Ovary (tissue), 3 donors: ENCODE results near the gene COG6.

Experiments used
- CTCF ChIP-seq, 3 donors: fragments of 450-650 bp in 2 of 3; fragments of 200-600 bp in 1 of 3; IDR thresholded peaks; one replicate each; pipeline versions ENCODE4 v1.5.1 to v1.8.0; 2016 to 2022; ENCODE audit warnings: antibody characterized with exemption in 3 of 3, mild to moderate bottlenecking in 1 of 3
- EP300 ChIP-seq: sonication (generic); formaldehyde crosslinking; IDR thresholded peaks from one replicate; pipeline ENCODE4 v1.6.1; 2017; ENCODE audit warnings: antibody characterized with exemption
- POLR2A ChIP-seq: fragments of 450-650 bp; IDR thresholded peaks from one replicate; pipeline ENCODE4 v1.6.1; 2017; ENCODE audit warnings: antibody characterized with exemption, mild to moderate bottlenecking, moderate library complexity
- donor health status: DM: no; HTN: no; CAD: no.

- no peak for TF ChIP-seq CTCF (IDR thresholded peaks at IDR 0.05)
- no peak for TF ChIP-seq POLR2A
- no peak for TF ChIP-seq EP300
Observed at GRCh38 chr13:39767791-39768517, 112.5 kb downstream of the COG6 start.
